IPS-NIHi11 (cell line): Measurements from ENCODE around the gene SPACA7.
"Not testable (repeated sequence)": the region's sequence is repeated elsewhere in the genome, so short reads cannot be mapped to it uniquely, and the experiment has no call there.

Experiments used
- DNase-seq: peaks from one replicate; pipeline ENCODE4 v3.0.0; 2012; ENCODE audit warnings: mixed read lengths, low spot score

SPACA7 gene

DNA sequence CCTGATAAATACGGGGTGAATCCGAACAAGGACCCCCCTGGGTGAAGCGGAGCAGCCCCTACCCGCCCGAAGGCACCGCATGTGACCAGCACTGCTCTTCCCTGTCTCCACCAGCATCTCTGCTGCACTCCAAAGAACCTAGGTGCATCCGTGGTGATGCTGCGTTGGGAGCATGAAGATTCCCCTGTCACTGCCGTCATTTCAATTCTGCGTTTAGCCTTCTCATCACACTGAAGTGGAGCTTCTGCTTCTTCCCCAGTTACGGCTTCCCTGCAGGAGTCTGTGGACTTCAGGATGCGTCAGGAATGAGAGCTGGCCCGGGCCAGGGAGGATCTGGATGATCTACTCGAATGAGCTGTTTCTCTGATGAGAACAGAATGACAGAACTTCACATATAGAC, 47.9 kb downstream of the SPACA7 start:
- no peak for DNase-seq

DNA sequence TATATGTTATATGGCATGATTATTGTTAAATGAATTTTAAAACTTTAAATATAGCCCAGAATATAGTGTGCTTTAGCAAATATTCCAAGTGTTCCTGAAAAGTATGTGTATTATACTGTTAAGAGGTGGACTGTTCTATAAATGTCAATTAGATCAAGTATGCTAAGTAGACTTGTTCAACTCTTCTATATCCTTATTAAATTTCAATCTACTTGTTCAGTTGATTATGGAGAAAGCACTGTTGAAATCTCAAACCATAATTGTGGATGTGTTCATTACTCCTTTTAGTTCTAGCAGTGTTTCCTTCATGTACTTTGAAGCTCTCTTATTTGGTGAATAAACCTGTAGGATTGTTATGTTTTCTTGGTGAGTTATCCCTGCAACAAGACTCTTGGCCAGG, 52.5 kb downstream of the SPACA7 start:
- DNase-seq, result no peak

DNA sequence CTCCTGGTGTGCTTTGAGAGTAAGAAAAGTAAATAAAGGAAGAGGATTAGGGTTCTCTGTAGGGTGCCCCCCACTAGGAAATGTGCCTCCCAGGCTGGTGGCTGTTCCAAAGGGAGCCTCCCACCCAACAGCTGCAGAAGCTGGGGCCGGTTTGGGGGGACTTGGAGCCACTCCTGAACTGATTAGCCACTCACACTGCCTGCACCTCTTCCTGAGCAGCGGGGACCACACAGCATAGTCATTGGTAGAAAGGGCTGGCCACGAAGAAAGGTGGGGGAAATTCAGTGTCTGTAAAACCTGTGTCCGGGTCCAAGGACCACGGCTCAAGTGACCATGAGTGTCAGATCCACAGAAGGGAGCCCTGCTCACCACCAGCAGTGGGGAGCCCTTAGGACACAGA, 55.6 kb downstream of the SPACA7 start:
- DNase-seq, result no peak

DNA sequence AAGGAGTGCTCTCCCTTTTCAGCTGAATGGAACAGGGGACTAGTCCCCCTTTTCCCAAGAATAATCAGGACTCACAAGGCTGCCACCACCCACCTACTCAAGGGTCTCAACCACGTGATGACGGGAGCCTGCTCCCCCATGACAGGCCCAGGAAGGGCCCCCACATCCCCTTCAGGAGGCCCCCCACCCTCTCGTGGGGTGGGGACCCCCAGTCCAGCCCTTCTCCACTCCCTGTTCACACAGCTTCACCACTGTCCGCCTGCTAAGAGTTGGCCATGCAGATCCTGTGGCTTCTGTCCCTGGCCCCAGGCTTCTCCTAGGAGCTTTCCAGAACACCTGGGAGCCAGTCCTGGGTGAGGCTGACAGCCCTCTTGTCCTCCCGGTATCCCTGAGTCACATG, 56.6 kb downstream of the SPACA7 start:
- not testable (repeated sequence) for DNase-seq

DNA sequence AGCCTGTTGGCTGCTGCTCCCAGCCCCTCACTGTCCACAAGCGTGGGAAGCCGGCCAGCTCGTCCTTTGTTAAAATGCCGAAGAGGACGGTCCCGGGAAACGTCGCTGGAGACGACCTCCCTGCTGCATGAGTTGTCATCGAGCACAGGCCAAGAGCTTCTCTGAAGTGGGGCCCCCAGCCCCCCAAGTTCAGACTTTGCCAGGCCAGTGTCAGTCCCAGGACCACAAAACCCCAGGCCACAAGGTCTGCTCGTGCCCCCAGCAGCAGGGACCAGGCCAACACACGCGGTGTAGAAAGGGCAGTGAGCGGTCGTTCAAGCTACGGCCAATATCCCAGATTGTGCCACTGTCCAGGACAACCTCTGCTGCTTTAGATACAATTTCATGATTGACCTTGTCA, 57.4 kb downstream of the SPACA7 start:
- not testable (repeated sequence) for DNase-seq

DNA sequence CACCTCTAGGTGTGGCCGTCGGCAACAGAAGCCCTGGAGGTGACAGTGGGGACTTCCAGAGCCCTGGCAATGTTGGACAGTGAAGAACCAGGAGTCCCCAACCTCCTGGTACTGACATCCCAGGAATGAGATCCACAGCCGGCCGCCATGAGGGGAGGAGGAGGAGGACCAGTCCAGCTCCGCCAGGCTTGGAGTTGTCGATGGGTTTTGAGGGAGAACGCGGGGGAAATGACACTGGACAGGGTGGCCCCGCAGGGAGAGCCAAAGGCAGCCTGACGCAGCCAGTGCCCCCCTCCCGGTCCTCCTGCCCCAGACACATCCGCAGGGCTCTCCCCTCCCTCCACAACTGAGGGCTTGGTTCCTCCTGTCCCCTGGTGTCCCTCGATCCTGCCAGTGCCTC, 57.9 kb downstream of the SPACA7 start:
- no peak for DNase-seq

DNA sequence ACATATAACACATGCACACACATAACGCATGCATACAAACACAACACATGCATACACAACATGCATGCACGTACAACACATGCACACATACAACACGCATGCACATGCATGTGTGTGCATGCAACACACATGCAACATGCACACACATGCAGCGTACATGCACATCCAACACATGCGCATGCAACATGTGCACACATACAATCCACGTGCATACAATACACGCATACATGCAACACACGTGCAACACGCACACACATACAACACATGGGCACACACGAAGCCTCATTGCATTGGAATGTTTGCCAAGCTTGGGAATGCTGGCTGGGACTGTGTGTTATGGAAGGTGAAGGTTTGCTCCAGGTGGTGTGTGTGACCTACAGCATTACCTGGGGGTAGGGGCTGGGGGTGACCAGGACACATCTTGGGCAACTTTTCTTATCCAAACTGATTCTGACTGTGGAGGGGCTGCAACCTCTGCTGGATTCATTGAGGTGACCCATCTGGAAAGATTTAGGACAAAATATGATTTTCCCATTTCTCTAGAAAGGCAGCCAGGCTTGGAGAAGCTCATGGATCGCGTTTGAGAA, 58.9 kb downstream of the SPACA7 start:
- no peak for DNase-seq

DNA sequence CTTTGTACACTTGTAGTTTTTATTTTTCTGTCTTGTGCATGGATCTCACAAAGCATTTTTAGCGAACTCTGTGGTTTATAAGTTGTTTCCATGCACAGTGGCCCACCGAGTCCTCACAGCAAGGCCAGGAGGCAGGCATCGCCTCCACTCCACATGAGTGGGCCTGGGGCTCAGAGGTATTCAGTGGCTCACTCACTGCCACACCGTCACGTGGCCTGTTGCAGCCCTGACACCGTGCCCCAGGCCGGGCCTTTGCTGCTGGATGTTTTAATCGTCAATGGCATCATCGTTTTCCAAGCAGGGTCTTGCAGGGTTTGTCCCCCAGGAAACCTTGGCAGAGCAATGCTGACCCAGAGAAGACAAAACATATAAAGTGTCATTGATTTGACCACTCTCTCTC, 59.8 kb downstream of the SPACA7 start:
- DNase-seq, result no peak

DNA sequence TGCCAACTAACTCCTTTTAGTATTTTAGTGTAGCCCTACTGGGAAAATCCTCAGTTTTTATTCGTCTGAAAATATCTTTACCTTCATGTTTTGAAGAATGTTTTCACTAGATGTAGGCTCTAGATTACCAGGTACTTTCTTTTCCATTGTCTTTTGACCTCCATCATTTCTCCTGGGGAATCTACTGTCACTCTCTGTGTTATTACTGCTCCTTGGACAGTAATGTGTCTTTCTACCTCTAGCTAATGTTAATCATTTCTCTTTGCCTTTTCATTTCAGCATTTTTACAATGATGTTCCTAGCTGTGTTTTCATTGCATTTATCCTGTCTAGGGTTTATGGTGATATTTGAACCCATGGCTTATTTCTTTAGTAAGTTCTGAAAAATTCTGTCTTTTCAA, 61.9 kb downstream of the SPACA7 start:
- no peak for DNase-seq

DNA sequence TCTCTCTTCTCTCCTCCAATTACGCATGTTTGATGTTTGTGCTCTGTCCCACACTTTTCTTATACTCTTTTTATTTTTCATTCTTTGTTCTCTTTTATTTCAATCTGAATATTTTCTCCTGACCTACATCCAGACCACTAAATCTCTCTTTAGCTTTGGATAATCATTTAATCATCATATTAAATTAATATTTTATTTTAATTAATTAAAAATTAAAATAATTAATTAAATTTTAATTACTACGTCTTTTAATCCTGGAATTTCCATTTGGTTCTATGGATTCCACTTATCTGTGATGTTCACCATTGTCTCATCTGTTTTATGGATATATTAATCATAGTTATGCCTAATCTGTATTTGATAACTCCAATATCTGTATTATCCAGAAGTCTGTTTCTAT, 62.4 kb downstream of the SPACA7 start:
- DNase-seq, result no peak

DNA sequence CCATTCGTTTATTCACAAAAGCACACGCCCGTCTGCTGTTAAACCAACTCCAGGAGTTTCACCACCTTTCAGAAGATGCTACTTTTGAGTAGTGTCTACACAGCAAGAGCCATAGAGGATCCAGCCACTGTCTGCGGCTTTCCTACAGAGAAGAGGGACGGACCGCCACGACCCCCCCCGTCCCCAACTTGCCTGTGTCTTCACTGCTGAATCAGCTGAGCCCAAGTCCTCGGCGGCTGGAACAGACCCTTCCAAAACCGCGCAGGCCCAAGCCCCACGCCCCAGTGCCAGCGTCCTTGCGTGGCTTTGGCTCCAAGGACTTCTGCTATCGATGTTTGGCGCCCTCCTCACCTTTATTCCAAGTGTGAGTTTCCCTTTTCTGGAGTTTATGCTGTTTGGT, 65.1 kb downstream of the SPACA7 start:
- no peak for DNase-seq

DNA sequence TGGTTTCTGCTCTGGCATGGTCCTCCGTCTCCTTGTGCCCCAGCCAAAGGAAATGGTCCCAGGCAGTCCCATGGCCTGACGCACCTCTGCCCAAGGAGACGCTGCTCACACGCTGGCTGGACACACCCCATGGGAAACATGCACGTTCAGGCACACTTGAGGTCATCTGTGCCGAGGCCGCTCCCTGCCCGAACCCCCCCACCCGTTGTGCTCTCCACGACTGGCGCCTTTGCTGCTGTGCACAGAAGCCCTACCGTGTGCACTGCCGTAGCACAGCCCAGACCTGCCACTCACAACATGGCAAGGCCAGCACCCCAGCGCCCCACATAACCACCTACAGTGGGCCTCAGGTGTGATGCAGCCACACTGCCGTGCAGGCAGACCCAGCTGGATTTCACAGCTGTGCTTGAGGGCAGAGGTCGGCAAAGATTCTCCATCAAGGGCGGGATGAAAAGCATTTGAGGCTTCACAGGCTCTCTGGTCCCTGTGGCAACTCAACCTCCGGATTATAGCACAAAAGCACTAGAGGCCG, 65.7 kb downstream of the SPACA7 start:
- DNase-seq, result no peak

DNA sequence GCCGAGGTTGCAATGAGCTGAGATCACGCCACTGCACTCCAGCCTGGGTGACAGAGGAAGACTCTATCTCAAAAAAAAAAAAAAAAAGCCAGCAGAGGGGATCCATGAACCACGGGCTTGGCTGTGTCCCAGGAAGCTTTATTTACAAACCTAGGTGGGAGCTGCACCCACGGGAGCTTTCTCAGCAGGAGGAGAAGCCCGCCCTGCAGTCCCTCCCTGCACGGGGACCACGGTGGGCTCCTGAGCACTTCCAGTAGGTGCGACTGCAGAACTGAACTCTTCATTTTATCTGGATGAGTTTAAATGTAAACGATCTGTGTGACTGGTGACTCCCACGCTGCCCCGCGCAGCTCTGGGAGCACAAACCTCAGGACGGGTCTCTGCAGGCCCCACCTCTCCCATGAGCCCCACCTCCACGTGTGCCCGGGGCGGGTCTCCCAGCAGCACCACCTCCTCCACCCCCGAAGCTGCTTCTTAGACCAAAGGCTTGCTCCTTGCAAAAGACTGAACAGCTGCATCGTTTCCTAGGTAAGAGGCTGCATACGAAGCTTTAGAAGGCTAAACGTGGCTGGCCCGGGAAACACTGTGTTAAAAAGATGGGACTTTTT, 66.4 kb downstream of the SPACA7 start:
- no peak for DNase-seq

DNA sequence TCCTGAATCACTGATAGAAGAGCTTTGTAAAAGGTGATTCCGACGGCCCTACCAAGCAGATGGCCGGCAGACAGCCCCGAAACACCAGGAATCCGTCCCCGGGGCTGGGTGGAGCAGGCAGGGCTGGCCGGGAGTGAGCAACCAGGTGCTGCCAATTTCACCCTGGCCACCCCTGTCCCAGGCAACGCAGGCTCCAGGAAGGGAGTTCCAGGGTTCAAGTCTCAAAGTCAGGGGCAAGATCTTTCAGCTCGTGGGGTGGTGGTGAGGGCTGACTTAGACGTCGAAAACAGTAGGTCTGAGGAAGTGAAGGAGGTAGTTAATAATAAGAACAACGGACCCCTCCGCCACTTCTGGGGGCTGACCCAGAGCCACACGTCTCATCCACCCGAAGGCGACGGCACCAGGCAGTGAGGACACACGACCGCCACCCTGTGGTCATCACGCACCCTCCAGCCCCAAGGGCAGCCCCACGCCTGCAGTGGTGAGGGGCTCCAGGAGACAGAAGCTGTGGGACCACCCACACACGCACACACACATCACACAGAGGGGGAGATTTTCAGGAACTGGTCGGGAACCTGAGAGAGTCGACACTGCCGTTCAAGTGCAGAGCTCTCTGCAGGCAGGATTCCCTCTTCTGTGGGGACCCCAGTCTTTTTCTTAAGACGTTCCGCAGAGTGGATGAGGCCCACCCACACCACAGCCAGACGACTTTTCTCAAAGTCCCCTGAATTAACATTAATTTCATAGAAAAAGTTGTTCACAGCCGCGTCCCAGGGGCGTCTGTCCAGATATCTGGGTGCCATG, 67.2 kb downstream of the SPACA7 start:
- DNase-seq, result peak; percentile 72

DNA sequence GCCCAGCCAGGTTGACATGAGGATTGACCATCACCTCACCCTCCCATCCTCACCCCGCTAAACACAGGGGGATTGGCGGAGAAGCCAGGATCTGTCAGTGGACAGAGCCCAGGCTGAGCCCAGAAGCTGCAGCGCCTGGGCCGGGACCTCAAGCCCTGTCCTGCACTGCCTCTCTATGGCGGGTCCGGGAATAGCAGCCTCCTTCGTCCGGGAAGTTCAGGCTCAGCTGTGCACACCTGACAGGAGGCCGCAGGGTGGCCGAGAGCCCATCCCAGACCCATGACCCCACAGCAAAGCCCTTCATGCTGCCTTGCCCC, 67.8 kb downstream of the SPACA7 start:
- DNase-seq, result peak; percentile 95

DNA sequence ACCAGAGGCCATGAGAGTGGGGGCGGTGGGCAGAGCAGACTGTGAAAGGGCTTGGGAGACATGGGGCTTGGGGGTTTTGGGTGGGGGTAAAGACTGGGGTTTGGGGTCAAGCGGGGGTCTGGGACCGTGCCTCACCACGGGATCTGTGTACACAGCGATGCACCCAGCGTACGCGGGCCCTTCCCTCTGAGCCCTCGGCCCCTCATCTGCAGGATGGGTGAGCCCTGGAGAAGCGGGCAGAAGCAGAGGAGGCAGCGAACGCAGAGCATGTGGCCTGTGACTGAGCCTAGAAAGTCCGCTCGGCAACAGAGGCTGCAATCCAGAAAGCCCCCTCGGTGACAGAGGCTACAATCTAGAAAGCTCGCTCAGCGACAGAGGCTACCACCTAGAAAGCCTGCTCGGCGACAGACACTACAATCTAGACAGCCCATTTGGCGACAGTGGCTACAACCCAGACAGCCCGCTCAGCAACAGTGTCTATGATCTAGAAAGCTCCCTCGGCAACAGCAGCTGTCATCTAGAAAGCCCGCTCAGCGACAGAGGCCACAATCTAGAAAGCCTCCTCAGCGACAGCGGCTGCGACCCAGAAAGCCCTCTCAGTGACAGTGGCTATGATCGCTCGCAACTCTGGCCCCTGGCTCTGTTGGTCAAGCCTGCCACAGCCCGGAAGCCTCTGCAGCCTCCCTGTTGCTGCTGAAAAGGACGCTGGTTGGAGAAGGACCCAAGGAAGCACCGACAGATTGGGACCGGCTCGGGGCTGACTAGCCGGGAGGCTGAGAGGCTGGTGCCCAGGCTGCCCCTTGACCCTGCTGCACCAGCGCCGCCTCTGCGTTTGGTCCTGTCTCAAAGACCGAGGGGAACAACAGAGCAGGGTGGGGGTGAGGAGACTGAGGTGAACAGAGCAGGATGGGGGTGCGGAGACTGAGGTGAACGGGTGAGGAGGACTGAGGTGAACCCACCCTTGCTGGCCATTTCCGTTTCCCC, 68.6 kb downstream of the SPACA7 start:
- DNase-seq, result no peak

DNA sequence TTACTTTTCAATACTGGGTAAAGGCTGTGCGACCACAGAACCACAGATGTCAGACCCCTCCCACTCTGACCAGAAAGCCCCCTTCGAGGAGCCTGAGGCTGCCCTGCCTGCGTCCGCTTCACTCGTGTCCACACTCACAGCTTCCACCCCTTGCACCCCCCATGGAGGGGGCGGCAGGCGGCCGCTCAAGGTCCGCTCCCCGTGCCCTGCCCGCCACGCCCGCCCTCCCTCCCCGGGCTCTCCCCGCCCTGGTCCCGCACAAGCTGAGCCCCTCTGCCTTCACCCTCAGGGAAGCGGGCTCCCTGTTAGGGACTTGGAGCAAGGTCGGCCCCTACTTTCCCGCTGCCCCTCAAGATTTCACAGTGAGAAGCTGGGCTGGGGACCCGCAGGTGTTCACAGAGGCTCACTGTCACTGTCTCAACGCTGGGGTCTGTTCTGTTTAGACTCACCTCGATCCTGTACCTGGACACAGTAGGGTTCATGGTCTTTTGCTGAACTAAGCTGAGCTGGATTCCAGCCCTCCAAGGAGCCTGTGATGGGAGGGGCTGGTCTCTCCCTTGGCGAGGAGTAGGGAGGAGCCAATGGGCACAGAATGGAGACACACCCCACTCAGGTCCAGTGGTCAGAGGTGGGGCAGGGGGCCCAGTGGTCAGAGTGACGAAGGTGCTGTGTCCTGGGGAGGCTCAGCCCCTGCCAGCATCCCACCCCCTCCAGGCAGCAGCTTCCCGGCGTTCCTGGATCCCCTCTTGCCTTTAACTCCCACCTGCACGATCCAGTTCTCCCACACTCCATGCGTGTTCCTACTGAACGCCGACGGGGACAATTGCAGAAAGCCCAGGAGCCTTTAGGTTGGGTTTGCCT, 69.5 kb downstream of the SPACA7 start:
- no peak for DNase-seq

DNA sequence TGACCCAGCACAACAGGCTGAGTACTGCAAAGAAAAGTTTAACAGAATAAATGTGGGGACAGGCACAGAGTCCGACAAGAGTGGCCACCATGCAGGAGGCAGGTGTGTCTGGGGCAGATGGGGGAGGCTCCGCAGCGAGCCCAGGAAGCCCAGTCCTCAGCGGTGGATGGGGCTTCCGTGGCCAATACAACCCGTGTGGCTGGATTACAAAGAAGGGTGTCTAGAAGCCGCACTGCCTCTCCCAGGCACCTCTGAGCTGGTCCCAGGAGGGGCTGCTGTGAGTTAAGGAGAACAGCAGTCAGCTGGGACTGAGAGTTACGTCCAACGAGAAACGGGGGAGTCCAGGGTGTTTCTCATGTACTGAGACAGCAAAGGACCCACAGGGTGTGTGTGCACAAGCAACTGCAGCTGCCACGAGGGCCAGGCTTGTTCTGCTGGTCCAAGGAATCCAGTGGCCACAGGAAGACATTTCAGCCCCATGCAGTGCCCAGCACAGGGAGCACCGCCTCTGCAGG, 70.2 kb downstream of the SPACA7 start:
- DNase-seq, result no peak

DNA sequence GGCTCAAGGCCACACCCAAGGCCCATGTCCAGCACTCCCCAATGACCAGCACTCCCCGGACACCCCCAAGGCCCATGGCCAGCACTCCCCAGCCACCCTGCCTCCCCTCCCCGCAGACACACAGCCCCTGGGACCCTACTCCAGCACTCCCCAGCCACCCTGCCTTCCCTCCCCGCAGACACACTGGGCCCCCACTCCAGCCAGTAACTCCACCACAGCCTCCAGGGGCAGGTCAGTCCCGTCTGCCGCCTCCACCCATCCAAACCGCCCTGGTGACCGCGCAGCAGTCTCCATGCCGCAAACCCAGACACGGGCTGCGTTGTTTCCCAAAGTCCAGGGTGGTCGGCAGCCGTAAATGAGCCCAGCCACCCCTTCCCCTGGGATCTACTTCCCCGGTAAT, 70.7 kb downstream of the SPACA7 start:
- DNase-seq, result no peak

DNA sequence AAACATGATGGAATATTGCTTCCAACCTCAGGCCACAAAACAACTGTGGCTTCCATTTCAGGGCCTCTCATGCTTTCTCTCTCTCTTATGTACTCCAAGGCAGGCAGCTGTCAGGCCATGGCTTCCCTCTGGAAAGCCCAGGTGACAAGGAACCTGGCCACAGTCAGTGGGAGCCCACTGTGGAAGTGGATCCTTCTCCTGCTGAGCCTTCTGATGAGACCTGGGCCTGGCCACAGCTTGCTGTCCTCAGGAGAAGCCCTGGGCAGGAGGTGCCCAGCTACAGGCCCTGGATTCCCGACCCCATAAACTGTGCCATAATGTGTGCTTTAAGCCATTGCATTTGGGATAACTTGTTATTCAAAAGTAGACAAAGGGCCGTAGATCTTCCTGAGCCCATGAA, 71.2 kb downstream of the SPACA7 start:
- DNase-seq, result no peak
